GM21360 (cell line): ENCODE data around the gene SEC24B.
A peak's percentile ranks its signal among the peaks of the same experiment; 100 is the strongest.
"Not testable (repeated sequence)": the region's sequence is repeated elsewhere in the genome, so short reads cannot be mapped to it uniquely, and the experiment has no call there.

Experiments
- ATAC-seq: cut with Tn5 transposase; IDR thresholded peaks from one replicate; pipeline ENCODE4 v1.9.1; 2021; ENCODE audit warnings: mild to moderate bottlenecking, moderate library complexity; ENCODE audit not compliant: unreplicated experiment

The SEC24B gene

DNA sequence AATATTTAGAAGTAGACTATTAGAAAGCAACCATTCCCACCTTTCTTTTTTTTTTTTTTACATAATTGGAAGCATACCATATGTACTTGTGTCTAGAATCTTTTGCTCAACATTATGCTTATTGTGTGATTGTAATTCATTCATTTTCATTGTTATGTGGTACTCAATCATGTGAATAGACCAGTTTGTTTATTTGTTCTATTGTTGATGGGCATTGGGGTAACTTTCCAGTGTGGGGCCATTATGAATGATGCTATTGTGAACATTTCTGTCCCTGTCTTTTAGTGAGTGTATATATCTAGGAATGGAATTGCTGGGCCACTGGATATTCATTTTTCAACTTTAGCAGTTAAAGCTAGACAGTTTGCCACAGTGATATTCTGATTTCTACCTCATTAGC lies 63.9 kb downstream of the SEC24B start:
- ATAC-seq, result no peak

DNA sequence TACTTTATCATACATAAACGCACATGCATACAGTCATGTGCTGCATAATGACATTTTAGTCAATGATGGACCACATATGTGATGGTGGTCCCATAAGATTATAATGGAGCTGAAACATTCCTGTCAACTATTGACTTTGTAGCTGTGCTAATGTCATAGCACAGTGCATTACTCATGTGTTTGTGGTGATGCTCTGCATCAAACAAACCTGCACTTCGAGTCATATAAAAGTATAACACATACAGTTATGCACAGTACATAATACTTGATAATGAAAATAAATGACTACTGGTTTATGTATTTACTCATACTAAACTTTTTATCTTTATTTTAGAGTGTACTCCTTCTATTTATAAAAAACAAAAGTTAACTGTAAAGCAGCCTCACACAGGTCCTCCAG lies 65.9 kb downstream of the SEC24B start:
- ATAC-seq, result no peak

DNA sequence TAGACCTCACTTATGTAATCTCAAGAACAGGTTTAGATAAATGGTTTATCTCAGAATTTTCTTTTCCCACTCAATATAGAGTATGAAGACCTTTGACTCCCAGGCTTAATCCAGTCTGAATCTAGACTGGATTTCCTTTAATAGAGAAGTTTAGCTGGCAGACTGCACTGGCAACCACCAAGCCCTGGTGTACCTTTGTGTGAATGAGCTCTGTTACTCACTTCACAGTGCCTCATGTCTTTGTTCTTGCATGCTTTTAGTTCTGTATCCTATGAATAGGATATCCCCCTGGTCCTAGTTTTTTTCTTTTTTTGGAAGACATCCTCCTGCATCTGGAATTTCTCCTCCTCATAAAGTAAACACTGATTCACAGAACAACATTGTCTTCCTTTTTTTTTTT lies 73.3 kb downstream of the SEC24B start:
- no peak for ATAC-seq

DNA sequence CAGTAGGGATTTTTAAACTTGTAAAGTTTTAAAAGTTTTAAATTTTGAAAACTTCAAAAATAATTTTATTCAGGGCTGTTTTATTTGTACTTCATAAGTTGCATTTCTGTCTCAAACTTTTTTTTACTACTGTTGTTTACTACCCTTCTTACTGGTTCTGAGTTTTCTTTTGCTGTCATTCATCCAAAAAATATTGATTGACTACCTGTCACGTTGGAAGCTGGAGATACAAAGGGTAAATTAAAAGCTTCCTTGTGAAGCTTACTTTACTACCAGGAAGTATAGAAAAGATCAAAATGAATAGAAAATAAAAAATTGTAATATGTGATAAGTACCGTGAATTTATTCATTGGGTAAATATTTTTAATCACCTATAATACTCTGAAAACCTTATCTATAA lies 77.1 kb downstream of the SEC24B start:
- no peak for ATAC-seq

DNA sequence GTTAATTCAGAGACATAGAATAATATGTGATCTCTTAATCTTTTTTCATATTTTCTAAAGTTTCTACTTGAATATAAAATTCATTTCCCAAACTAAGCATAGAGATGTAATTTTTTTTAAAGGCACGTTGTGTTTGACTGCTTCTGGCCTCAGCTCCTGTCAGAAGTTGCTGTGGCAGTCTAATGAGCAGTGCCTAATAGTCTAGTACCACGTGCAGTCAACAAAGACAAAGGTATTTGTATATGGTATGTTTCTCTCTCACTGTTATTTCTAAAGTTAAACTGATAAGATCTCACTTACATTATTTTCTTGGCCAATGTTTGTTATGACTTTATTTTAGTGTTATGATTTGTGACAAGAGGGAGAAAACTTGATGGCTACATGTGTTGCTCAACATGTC lies 77.8 kb downstream of the SEC24B start:
- no peak for ATAC-seq

DNA sequence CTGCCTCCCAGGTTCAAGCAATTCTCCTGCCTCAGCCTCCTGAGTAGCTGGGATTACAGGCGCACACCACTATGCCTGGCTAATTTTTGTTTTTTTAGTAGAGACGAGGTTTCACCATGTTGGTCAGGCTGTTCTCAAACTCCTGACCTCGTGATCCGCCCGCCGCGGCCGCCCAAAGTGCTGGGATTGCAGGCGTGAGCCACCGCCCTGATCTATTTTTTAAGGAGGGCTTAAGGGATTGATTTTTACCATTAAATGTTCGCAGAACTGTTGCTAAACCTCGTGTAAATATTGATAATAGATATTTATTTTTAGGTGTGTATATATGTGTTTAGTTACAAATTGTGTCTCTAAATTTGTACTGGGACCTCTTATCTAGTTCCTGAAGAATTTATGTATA lies 79.8 kb downstream of the SEC24B start:
- ATAC-seq, result not testable (repeated sequence)

DNA sequence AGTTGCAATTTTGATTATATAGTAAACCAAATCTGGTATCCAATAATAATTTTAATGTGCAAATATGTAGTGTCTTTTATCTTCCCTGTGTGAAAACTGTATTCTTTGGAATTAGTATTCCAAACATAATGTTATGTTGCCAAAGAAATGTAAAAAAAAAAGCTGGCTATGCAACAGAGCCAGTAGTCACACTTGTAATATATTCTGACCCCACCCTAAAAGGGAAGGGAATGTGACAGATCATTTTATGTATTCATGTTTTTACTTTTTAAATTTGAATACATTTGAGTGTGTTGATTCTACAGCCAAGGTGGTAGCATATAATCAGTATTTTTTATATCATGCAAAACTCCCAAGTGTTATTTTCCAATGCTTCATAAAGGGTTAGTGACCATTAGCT lies 98.6 kb downstream of the SEC24B start:
- no peak for ATAC-seq

DNA sequence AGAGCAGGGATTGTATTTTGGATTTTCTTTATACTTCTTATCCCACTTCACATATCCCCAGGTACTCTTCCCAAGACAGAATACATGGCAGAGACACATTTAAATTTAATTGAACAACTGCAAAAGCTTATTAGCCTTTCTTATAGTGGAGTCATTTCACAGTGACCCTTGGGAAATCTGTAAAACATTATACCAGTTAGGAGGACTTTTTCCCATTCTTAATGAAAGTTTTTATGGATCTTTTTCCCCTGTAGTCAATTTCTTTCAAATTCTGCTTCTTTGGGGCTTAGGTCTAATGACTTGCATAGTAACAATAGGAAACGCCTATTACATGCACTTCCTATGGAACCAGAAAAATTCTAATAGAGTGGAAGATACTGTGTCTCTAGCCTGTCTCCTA lies 111.8 kb downstream of the SEC24B start:
- no peak for ATAC-seq

DNA sequence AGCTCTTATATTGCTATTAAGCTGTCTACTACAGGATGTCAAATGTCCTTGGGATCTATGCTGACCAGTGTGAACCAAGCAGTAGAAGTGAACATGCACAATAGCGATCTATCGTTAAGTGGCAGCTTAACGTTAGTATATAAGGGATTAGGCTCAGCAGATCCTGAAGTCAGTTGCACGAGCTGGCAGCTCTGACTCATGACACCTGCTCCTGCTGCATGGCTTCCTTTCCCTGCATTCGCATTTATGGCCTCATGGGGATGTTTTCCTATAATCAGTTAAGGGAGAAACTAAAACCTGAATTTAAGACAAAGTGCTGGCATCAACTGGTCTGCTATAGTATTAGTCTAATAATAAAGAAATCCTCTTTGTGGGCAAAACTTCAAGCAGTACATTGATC lies 113.8 kb downstream of the SEC24B start:
- ATAC-seq, result no peak

DNA sequence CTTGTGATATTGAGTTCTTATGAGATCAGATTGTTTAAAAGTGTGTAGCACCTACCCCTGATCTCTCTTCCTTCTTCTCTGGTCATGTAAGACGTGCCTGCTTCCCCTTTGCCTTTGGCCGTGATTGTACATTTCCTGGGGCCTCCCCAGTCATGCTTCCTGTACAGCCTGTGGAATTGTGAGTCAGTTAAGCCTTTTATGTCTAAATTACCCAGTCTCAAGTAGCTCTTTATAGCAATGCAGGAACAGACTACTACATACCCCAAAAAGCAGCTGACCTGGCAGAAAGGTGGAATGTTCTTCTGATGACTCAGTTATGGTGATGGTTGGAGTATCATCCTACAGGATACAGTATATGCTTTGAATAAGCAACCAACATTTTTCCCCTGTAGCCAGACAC lies 115.0 kb downstream of the SEC24B start:
- ATAC-seq, result no peak

DNA sequence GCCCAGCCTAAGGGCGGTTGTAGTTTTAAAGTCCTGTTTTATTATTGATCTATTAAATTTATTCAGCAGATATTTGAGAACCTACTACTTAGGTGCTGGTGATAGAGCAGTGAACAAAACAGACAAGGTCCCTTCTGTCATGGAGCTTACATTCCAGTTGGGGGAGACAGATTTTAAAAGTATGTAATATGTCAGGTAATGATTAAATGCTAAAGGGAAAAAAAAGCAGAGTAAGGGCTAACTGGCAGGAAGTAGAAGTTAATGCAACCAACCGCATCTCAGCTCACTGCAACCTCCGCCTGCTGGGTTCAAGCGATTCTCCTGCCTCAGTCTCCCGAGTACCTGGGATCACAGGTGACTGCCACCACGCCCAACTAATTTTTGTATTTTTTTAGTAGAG lies 118.6 kb downstream of the SEC24B start:
- no peak for ATAC-seq

DNA sequence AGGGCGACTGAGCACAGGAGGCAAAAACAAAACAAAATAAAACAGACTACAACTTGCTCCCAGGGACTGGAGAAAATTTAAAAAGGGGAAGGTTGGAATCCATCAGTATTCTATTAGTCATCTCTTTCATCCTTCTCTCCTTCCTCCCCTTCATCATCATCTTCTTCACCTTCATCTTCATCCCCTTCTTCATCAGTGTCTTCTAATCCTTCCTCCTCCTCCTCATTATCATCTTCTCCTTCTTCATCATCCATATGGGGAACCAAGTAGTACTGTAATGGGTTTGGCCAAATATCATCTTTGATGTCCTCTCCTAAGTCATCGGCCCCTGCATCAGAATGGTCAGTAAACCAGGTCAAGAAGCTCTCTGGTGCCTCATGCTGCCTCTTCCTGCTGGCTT lies 119.5 kb downstream of the SEC24B start:
- ATAC-seq, result no peak

DNA sequence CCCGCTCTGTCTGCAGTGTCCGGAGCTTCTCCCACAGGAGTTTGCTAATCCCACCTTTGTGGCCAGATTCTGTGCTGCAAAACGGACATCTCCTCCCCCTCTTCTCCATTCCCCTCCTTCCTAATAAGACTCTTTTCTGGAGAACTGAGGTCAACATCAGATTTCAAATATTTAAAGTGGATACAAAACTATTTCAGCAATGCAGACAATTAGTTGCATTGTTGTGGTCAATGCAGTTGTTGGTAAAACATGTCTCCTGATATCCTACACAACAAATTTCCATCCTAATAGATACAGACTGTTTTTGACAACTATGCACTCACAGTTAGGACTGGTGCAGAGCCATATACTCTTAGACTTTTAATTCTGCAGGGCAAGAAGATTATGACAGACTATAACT lies 121.4 kb downstream of the SEC24B start:
- ATAC-seq, result no peak

DNA sequence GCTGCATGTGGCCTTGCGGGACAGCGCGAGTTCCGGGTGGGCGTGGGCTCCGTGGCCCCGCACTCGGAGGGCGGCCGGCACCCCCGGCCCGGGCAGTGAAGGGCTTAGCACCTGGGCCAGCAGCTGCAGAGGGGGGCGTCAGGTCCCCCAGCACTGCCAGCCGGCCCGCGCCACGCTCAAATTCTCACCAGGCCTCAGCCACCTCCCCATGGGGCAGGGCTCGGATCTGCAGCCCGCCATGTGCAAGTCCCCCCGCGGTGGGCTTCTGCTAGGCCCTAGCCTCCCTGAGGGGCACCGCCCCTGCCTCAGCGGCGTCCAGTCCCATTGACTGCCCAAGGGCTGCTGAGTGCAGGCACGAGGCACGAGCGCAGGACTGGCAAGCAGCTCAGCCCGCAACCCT lies 123.8 kb downstream of the SEC24B start:
- ATAC-seq, result no peak

DNA sequence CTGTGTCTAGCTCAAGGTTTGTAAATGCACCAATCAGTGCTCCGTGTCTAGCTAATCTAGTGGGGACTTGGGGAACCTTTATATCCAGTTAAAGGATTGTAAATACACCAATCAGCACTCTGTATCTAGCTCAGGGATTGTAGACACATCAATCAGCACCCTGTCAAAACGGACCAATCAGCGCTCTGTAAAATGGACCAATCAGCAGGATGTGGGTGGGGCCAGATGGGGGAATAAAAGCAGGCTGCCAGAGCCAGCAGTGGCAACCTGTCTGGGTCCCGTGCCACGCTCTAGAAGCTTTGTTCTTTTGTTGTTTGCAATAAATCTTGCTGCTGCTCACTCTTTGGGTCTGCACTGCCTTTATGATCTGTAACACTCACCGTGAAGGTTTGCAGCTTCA lies 124.5 kb downstream of the SEC24B start:
- ATAC-seq, result not testable (repeated sequence)

DNA sequence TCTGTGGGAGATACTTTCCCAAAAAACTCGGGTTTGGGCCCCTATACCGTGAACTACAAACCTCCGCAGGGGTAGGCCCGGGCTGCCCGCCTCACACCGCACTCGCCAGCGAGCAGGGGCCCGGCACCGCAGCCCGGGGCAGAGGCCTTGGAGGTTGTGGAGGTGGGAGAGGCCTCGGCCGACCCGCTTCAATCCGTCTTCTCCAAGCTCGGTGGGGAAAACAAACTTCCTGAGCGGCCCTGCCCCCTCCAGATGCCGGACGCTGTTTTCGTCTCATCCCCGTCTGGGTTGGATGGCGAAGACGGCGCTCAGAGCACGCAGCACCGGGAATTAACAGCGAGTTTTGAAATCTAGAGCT lies 126.0 kb downstream of the SEC24B start:
- peak; percentile 13 for ATAC-seq

DNA sequence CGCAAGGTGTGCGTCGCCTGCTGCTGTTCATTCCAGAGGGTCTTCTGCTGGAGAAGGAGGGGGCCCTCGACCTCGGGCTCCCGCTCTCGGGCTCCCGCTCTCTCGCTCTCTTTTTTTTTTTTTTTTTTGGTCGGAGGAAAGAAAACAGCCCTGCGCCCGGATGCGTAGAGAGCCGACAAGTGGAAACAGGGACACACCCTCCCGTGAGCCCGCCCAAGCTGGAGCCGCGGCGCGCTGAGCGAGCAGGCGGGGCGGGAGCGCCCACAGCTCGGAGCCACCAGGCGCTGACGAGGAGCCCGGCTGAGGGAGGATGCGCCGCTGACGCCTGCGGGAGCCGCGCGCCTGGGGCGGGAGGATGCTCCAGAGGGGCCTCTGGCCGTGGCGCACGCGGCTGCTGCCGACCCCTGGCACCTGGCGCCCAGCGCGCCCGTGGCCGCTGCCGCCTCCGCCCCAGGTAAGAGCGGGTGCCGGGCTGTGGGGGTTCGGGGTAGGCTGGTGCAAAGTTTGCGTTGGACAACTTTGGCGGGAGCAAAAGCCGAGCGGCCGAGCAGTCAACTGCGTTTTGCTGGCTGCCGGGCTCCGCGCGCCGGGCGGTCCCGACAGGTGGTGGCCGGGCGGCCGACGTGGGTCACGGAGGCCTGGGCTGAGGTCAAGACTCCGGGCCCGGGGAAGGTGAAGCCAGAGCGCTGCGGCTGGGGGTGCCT lies 126.5 kb downstream of the SEC24B start, which contains the start of gene MCUB:
MCUB (plus strand) TSS at position 264 of the 704 bp plus-strand sequence; CDS start at position 356, 92 bp downstream.
- peak; percentile 86 for ATAC-seq

DNA sequence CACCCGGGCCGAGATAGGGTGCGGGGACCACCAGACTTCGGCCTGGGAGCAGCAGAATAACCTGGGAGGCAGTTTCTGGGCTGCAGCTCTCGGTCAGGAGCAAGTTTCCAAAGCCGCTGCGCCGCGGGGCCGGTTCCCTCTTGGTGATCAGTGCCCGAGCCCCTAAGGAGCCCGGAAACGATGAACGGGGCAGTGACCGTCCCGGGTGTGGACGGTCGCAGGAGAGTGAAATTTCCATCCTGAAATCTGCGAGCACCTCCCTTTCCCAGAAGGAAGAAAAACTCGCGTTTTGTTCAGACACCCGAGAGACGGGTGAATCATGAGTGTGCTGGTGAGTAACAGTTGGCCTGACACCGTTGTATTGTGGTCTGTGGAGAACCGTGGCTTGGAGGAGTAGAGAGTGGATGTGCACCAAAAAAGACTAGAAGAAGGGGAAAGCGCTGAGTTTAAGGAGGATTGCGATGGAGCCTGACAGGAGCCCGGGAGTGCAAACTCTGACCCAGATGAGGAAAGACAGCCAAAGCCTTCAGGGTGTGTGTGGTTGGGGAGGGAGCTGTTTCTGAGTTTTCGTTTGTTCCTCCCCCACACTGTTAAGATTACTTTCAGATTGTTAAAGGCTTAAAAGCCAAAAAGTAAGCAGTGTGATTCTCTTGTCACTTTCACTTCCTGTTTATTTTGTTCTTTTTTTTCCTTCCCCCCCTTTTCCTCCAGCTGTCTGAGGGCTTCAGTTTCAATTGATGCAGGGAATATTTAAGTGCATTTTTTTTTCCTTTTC lies 127.3 kb downstream of the SEC24B start:
- ATAC-seq, result peak; percentile 65

DNA sequence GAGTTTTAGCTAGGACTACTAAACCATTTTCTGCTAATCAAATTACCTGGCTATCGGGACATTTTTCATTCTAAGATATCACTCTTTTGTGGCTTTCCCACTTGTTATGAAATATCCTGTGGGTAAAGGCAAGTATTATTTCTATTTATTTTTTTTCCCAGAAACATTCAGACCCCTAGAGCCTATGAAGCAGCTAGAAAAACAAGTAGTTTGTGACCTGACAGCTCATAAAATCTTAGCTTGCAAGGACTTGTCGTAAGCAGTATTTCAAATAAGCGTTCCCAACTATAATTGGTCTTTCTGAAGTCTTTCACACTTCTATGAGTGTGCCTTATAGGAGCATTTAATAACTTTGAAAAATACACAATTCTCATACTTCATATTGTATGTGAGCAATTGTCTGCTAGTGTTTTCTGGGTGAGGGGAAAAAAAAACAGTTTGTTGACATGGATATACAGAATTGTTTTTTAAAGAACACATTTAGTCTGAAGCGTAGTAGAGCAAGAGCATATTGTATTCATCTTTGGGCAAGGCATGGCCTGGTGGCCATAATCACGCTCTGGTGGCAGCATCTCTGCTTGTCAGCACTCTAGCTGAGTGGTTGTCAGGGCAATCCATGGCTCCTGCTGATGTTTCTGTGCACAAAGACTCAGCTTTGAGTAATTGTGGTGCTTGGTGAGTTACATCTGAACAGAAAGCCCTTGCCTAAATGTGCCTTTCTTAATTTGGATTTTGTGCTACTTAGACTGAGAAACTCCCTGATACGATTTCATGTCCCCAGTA lies 129.0 kb downstream of the SEC24B start:
- ATAC-seq, result no peak

DNA sequence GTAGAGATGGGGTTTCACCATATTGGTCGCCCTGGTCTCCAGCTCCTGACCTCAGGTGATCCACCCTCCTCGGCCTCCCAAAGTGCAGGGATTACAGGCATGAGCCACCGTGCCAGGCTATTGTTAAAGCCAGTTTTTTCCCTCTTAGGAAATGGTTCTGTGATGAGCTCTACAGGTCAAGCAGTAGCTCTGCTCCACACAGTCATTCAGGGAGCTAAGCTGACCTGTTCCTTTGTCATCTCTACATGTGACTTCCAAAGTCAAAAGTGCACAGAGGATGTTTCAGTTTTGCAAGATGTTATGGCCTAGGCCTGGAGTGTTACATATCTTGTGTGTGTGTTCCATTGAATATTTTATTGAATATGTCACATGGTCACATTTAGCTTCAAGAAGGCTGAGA lies 137.9 kb downstream of the SEC24B start:
- no peak for ATAC-seq

DNA sequence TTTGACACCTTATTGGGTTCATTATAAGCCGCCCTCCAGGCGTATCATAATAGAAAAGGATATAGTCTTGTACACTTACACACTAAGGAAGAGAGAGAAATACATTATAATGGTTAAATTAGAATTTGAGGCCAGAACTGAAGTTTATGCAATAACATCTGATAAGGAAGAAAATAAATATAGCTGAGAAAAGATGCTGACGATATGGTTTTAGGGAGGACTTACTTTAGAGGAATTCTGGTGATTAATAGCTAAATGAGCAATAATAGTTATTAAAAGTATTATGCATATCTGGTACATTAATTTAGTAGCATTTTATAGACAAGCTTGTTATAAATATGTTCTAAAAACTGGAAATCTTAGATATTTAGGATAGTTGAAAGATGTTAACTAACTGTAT lies 138.5 kb downstream of the SEC24B start:
- no peak for ATAC-seq

DNA sequence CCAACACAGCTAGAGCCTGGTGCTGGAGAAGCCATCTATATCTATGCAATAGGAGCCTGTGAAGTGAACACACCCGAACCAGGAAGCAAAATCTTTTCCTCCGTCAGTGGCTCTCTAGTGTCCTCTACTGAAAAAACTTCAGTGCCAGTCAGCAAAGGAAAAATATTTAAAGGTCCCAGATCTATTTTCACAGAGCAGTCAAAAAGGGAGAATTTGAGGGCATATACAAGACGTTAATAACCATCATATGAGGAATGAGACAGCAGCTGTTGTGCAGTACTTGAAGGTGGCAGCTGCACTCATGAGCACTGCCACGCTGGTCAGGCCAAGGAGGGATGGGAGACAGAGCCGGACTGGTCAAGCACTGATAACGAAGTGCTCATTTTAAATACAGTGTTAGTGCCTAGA lies 140.8 kb downstream of the SEC24B start:
- no peak for ATAC-seq
